Measurements from ENCODE around the gene BMP4. TPM values are rescaled to one million over a fixed set of nuclear protein-coding genes. Genes with fewer than 3 reads are reported as not detected.

The BMP4 gene
- total RNA-seq, 1 donor from 2014 or later: 3.4 TPM

DNA sequence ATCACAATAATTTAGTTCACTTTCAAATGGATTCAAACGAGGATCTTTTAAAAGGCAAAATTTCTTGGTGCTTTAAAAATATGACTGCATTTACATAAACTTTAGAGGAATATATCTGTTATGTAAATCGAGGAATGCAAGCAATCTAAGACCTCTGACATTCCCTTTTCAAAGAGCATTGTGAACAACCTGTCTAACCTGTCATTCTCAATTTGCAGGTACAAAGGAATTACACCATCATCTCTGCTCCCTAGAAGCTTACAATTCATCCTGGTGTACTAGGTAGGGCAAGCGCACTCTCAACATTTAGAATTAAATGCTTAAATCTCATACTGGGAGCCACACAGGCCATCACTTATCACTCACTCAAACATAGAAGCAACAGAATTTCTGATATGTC is 35.6 kb downstream of the BMP4 start:
- no peaks in the 10 kb centered on the region for H3K27me3 Mint-ChIP-seq (ENCODE audit: low read depth)
- H3K9me3 Mint-ChIP-seq (ENCODE audit: low read depth): no peaks in the 10 kb centered on the region
- H3K36me3 Mint-ChIP-seq (ENCODE audit: low read depth): no peaks in the 10 kb centered on the region
- no peak overlapping the region for H3K4me3 Mint-ChIP-seq (ENCODE audit: unreplicated experiment)
- DNase-seq (ENCODE audit: low spot score): no peak
- TF ChIP-seq CTCF (IDR thresholded peaks at IDR 0.05): no peak
- no peak overlapping the region for H3K27ac Mint-ChIP-seq (ENCODE audit: unreplicated experiment)
- peaks cover 16% of the 10 kb centered on the region for H3K4me1 Mint-ChIP-seq (ENCODE audit: low read depth)

- no peak for TF ChIP-seq CTCF (IDR thresholded peaks at IDR 0.05)
- Mint-ChIP-seq H3K4me3 (ENCODE audit: unreplicated experiment) (no peak overlapping the region), H3K36me3 (ENCODE audit: low read depth) (no peaks in the 10 kb centered on the region), H3K27ac (ENCODE audit: unreplicated experiment) (no peak overlapping the region), H3K4me1 (ENCODE audit: low read depth) (no peaks in the 10 kb centered on the region), H3K27me3 (ENCODE audit: low read depth) (no peaks in the 10 kb centered on the region), H3K9me3 (ENCODE audit: low read depth) (no peaks in the 10 kb centered on the region)
- no peak for DNase-seq (ENCODE audit: low spot score)
Measured at GRCh38 chr14:53916239-53916638, 40.4 kb downstream of the BMP4 start.

GRCh38 chr14:53915364-53916014 is 41.1 kb downstream of the BMP4 start:
- no peak overlapping the region for H3K27ac Mint-ChIP-seq (ENCODE audit: unreplicated experiment)
- H3K4me3 Mint-ChIP-seq (ENCODE audit: unreplicated experiment): no peak overlapping the region
- TF ChIP-seq CTCF (IDR thresholded peaks at IDR 0.05): no peak
- no peaks in the 10 kb centered on the region for H3K36me3 Mint-ChIP-seq (ENCODE audit: low read depth)
- H3K4me1 Mint-ChIP-seq (ENCODE audit: low read depth): no peaks in the 10 kb centered on the region
- H3K9me3 Mint-ChIP-seq (ENCODE audit: low read depth): no peaks in the 10 kb centered on the region
- DNase-seq (ENCODE audit: low spot score): no peak
- H3K27me3 Mint-ChIP-seq (ENCODE audit: low read depth): no peaks in the 10 kb centered on the region

DNA sequence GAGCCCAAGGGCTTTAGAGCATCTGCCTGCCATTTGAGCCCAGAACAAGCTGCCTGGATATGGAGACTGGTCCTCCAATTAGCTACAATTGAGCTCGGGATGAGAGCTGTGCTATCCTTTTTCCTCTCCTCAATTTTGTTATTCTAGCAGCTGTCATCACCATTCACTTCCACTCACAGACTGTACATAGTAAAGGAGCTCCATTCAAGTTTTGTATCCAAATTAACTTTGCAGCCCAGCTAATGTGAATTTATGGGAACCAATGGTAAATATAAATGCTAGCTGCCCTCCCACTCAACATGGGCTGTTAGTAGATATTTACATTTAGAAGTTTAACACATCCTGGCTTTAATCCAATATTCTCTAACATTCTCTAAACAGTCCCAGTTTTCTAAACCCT is 44.6 kb downstream of the BMP4 start:
- no peaks in the 10 kb centered on the region for H3K9me3 Mint-ChIP-seq (ENCODE audit: low read depth)
- H3K4me1 Mint-ChIP-seq (ENCODE audit: low read depth): no peaks in the 10 kb centered on the region
- no peak for TF ChIP-seq CTCF (IDR thresholded peaks at IDR 0.05)
- H3K4me3 Mint-ChIP-seq (ENCODE audit: unreplicated experiment): no peak overlapping the region
- DNase-seq (ENCODE audit: low spot score): no peak
- no peaks in the 10 kb centered on the region for H3K27me3 Mint-ChIP-seq (ENCODE audit: low read depth)
- H3K27ac Mint-ChIP-seq (ENCODE audit: unreplicated experiment): no peak overlapping the region
- no peaks in the 10 kb centered on the region for H3K36me3 Mint-ChIP-seq (ENCODE audit: low read depth)

DNA sequence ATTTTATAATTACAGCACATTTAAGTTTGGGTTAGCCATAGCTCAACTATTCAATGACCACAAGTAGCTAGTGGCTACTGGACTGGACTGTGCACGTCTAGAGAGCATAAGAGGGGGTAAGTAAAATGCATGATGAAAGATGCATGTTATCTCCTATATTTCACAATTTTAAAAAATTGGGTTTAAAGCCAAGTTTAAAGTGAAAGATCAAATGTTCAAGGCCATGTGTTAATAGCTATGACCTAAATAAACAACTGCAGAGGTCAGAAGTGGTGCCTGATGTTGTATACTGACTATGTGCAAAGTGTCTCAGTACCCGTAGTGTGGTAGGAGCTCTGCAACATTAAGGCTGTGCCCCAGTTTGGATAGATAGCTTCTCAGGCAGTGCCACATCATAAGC is 48.2 kb downstream of the BMP4 start:
- Mint-ChIP-seq H3K36me3 (ENCODE audit: low read depth) (peaks cover 8% of the 10 kb centered on the region), H3K27me3 (ENCODE audit: low read depth) (no peaks in the 10 kb centered on the region), H3K4me3 (ENCODE audit: unreplicated experiment) (no peak overlapping the region), H3K9me3 (ENCODE audit: low read depth) (peaks cover 19% of the 10 kb centered on the region), H3K4me1 (ENCODE audit: low read depth) (no peaks in the 10 kb centered on the region), H3K27ac (ENCODE audit: unreplicated experiment) (no peak overlapping the region)
- DNase-seq (ENCODE audit: low spot score): no peak
- no peak for TF ChIP-seq CTCF (IDR thresholded peaks at IDR 0.05)

Measured in chondrocyte (in vitro differentiated cells).